SW 1271 (cell line): ENCODE data around the gene STKLD1.

Experiments
- DNase-seq, 2 experiments: peaks; one replicate each; lab custom pipeline; 2025; lab: John Stamatoyannopoulos, UW

The STKLD1 gene

GRCh38 chr9:133417541-133418461 is 41.6 kb downstream of the STKLD1 start, which contains the start of gene REXO4:
TSS of gene REXO4 (minus strand) at chr9:133418010. CDS start at chr9:133417844, 166 bp downstream.
- DNase-seq, result peak; percentile 88 to 91

- DNase-seq, result no peak
These were observed 42.8 kb downstream of the STKLD1 start for GRCh38 chr9:133419005-133419404.

- no peak for DNase-seq
These were observed 44.2 kb downstream of the STKLD1 start for GRCh38 chr9:133420392-133420827.

DNA sequence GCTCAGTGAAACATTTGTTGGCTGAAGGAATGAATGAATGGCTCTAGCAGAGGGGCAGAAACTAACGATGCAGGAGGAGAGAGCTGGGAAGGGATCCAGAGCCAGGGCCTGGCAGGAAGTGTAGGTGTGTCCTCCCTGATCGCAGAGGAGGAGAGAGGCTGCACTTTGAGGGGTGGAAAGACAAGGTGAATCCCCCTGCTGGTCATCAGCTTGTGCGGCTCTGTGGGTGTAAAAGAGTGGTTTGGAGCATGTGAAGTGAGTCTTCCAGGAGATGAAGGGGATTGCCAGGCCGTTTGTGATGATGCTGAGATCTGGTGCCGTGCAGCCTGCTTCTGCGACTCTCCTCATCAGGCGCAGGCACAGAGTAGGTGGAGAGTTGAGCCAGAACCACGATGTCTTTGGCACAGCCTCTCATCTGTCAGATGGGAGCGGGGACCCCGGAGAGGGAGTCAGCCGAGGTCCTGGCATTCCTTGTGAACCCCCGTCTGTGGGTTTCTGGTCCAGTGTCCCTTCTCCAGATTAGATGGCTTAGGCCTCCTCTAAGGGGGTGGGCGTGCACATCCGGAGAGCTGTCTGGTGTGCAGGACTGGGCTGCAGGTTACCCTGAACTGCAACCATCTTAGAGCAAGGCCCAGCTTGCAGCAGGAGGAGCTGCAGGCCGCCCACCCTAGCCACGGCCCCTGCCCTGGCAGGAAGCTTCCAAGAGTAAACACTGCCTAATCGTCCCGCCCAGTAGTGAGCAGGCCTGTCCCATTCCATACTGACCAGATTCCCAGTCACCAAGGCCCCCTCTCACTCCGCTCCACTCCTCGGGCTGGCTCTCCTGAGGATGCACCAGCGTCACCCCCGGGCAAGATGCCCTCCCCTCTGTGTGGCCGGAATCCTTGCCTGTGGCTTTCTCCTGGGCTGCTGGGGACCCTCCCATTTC is 45.7 kb downstream of the STKLD1 start, which contains the start of gene ADAMTS13:
Gene ADAMTS13 (plus strand): TSS at position 753 of the 928 bp plus-strand sequence. CDS start 77 bp downstream, at position 830.
- peak in 1 of 2 experiments; percentile 37 for DNase-seq

GRCh38 chr9:133423216-133423615 is 47.0 kb downstream of the STKLD1 start:
- DNase-seq, result no peak

- no peak for DNase-seq
These were observed 48.0 kb downstream of the STKLD1 start for GRCh38 chr9:133424187-133424586.

GRCh38 chr9:133425049-133425632 is 49.0 kb downstream of the STKLD1 start:
- no peak for DNase-seq

DNA sequence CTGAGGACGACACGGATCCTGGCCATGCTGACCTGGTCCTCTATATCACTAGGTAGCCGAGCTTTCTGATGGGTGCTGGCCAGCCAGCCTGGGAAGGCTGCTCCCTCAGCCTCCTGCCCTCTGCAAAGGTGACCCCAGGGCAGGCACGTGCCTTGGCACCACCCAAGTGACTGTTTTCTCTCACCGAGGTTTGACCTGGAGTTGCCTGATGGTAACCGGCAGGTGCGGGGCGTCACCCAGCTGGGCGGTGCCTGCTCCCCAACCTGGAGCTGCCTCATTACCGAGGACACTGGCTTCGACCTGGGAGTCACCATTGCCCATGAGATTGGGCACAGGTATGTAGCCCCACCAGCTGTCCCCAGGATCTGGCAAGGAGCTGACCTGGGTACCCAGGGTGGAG is 49.8 kb downstream of the STKLD1 start:
- DNase-seq, result no peak

DNA sequence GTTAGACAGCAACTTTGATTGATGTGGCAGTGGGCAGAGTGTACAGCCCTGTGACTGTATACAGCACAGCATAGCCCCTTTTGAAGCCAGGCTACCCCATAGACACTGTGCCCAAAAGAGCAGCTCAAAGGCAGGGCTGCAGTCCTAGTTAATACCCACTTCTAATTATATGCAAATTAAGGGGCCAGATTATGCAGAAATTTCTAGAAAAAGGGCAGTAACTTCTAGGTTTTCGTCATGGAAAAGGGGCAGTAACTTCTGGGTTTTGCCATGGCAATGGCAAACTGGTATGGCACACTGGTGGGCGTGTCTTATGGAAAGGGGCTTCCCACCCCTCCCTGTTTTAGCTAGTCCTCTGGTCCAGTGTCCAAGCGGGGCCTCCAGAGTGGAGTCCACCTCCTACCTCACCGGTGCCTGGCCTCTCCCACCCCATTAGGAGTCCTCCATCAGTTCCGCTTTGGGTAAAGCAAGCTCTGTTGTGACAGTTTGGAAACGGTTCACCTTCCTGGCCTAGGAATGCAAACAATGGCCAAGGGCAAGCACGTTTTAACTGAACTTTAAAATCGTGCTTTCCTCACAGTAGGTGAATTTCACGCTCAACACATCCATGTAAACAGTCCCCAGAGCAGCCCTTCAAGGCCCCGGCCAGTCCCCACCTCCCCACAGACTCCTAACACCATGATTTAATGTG is 51.6 kb downstream of the STKLD1 start:
- DNase-seq, result no peak

- DNase-seq, result peak in 1 of 2 experiments; percentile 65
These were observed 52.5 kb downstream of the STKLD1 start for GRCh38 chr9:133428617-133429101.

GRCh38 chr9:133429214-133429613 is 53.0 kb downstream of the STKLD1 start:
- no peak for DNase-seq

GRCh38 chr9:133429641-133430161 is 53.5 kb downstream of the STKLD1 start:
- DNase-seq, result no peak

DNA sequence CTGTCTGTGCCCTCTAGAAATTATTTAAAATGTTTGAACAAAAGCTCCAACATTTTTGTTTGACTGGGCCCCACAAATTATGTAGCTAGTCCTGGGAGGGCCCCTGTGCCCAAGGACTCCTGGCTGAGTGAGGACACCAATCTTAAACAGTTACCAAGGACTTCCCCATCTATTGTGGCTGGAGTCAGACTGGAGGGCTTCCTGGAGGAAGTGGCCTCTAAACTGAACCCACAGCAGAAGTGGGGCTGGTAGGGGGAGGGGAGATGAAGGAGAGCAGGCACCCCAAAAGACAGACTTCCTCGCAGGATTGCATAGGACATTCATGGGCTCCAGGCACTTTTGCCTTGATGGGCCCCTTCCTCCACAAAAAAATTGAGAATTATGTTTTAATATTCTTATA is 54.1 kb downstream of the STKLD1 start:
- DNase-seq, result no peak

GRCh38 chr9:133433351-133433843 is 57.2 kb downstream of the STKLD1 start:
- no peak for DNase-seq

DNA sequence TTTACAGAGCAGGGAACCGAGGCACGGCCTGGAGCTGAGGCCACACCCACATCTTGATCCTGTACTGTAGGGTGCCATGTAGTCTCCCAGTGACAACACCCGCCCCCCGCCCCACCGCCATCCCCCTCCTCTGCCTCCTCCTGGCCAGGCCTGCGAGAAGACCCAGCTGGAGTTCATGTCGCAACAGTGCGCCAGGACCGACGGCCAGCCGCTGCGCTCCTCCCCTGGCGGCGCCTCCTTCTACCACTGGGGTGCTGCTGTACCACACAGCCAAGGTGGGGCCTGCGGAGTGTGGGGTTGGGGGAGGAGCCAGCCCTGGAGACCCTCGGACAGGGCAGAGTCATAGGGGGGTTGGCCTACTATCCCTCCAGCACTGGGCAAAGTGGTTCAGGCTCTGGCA is 60.5 kb downstream of the STKLD1 start:
- DNase-seq, result no peak

GRCh38 chr9:133437753-133438531 is 61.8 kb downstream of the STKLD1 start:
- no peak for DNase-seq

DNA sequence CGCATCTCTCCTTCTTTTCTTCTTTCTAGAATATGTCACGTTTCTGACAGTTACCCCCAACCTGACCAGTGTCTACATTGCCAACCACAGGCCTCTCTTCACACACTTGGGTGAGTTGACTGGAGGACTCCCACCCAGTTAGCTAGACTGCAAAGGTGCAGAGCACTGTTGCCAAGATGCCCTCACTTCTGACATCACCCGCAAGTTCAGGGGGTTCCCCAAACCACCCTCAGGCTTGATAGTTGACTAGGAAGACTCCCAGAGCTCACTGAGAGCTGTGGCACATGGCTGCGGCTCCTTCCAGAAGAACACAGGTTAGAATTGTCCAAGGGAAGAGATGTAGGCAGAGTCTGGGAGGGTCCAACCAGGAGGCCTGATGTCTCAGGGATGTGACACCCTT is 63.2 kb downstream of the STKLD1 start:
- DNase-seq, result no peak

DNA sequence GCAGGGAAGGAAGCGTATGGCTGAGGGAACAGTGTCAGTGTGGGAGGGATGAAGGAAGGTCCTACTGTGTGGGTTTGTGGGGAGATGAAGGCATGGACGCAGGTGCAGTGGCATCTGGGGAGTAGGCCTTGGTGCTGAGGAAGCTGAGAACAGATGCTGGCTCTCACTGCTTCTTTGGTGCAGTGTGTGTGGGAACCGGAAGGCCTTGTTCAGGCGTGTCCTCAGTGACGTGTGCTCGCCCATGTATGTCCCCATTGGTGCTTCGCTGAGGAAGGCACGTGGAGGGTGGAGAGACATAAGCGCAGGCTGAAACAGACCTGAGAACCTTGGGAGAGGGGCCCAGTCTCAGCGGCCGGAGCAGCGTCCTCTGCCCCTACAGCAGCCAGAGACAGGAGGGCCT is 64.7 kb downstream of the STKLD1 start:
- DNase-seq, result no peak

- DNase-seq, result no peak
These were observed 65.4 kb downstream of the STKLD1 start for GRCh38 chr9:133441571-133441970.

GRCh38 chr9:133443248-133443647 is 67.1 kb downstream of the STKLD1 start:
- no peak for DNase-seq
